Measurements from ENCODE around the gene BEX3.
"Not testable (repeated sequence)": the region's sequence is repeated elsewhere in the genome, so short reads cannot be mapped to it uniquely, and the experiment has no call there.

BEX3 gene

GRCh38 chrX:103376118-103376978 is at the start of gene BEX3:
Gene BEX3, plus strand, starts transcription at chrX:103376538. Its CDS starts 984 bp downstream, at chrX:103377522.
- peak; percentile 73 for DNase-seq (ENCODE audit: low read depth)

- peak; percentile 2 for DNase-seq (ENCODE audit: low read depth)
These were observed 46.3 kb upstream of the BEX3 start, which contains the start of gene TCEAL7 for GRCh38 chrX:103329991-103330390. Gene TCEAL7, plus strand, starts transcription at chrX:103330239. Its CDS starts 1,165 bp downstream, at chrX:103331404.

- DNase-seq (ENCODE audit: low read depth) = no peak
These were observed 45.6 kb upstream of the BEX3 start for GRCh38 chrX:103330681-103331288.

GRCh38 chrX:103338663-103339062 is 37.7 kb upstream of the BEX3 start:
- no peak for DNase-seq (ENCODE audit: low read depth)

GRCh38 chrX:103343105-103343504 is 33.2 kb upstream of the BEX3 start:
- peak; percentile 32 for DNase-seq (ENCODE audit: low read depth)

GRCh38 chrX:103344606-103345005 is 31.7 kb upstream of the BEX3 start:
- no peak for DNase-seq (ENCODE audit: low read depth)

- no peak for DNase-seq (ENCODE audit: low read depth)
These were observed 28.5 kb upstream of the BEX3 start for GRCh38 chrX:103347682-103348397.

GRCh38 chrX:103356130-103356798 is 20.1 kb upstream of the BEX3 start, which contains the start of gene TCEAL9:
Gene TCEAL9, plus strand, starts transcription at chrX:103356506. Its CDS starts 1,179 bp downstream, at chrX:103357685.
- peak; percentile 91 for DNase-seq (ENCODE audit: low read depth)

- DNase-seq (ENCODE audit: low read depth) = peak; percentile 4
These were observed 19.5 kb upstream of the BEX3 start for GRCh38 chrX:103356858-103357257.

GRCh38 chrX:103357871-103358270 is 18.5 kb upstream of the BEX3 start:
- DNase-seq (ENCODE audit: low read depth) = no peak

GRCh38 chrX:103359605-103360004 is 16.7 kb upstream of the BEX3 start:
- not testable (repeated sequence) for DNase-seq (ENCODE audit: low read depth)

- DNase-seq (ENCODE audit: low read depth) = peak; percentile 13
These were observed 16.2 kb upstream of the BEX3 start for GRCh38 chrX:103360092-103360491.

GRCh38 chrX:103360916-103361315 is 15.4 kb upstream of the BEX3 start:
- DNase-seq (ENCODE audit: low read depth) = no peak

- DNase-seq (ENCODE audit: low read depth) = peak; percentile 60
These were observed 14.5 kb upstream of the BEX3 start for GRCh38 chrX:103361798-103362197.

- DNase-seq (ENCODE audit: low read depth) = peak; percentile 63
These were observed 13.9 kb upstream of the BEX3 start for GRCh38 chrX:103362474-103362873.

- DNase-seq (ENCODE audit: low read depth) = peak; percentile 53
These were observed 13.3 kb upstream of the BEX3 start for GRCh38 chrX:103363046-103363445.

- DNase-seq (ENCODE audit: low read depth) = peak; percentile 49
These were observed 8.8 kb upstream of the BEX3 start for GRCh38 chrX:103367502-103367901.

- no peak for DNase-seq (ENCODE audit: low read depth)
These were observed 6.9 kb upstream of the BEX3 start for GRCh38 chrX:103369479-103369878.

- no peak for DNase-seq (ENCODE audit: low read depth)
These were observed 3.5 kb upstream of the BEX3 start for GRCh38 chrX:103372886-103373285.

- DNase-seq (ENCODE audit: low read depth) = no peak
These were observed 2.8 kb upstream of the BEX3 start for GRCh38 chrX:103373581-103373980.

GRCh38 chrX:103376979-103377324 is 614 bp downstream of the BEX3 start:
- DNase-seq (ENCODE audit: low read depth) = no peak

- DNase-seq (ENCODE audit: low read depth) = no peak
These were observed 2.7 kb downstream of the BEX3 start for GRCh38 chrX:103378990-103379389.
